GM20000 (cell line): Measurements from ENCODE around the gene COL12A1.

Experiments used
- DNase-seq: peaks from one replicate; pipeline ENCODE4 v3.0.0; 2012; ENCODE audit warnings: low spot score
- CTCF ChIP-seq: IDR thresholded peaks from 2 replicates; pipeline ENCODE4 v1.5.1; 2012; ENCODE audit warnings: mild to moderate bottlenecking, control low read depth; ENCODE audit errors: extremely low read depth, missing control alignments

The COL12A1 gene

GRCh38 chr6:75205776-75206575 lies at the start of gene COL12A1:
Gene COL12A1, minus strand, starts transcription at chr6:75206053. Its CDS starts 3,261 bp downstream, at chr6:75202792.
- TF ChIP-seq CTCF = no peak
- DNase-seq = peak; percentile 20

DNA sequence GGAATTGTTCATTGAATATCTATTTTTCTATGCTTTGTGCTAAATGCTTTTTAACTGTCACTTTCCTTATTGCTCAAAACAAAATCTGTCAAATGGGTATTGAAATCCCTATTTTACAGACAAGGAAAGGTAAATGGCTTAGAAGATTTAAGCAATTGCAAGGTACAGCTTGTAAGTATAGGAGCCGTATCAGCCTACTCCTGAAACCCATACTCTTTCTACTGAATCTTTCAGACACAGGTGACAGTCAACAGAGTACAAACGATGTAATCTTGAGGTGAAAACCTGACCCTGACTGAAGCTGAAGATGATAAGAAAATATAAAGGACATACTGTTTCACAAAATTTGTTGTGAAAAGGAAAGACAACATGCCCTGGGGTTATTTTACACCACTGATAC lies 44.7 kb upstream of the COL12A1 start:
- no peak for TF ChIP-seq CTCF
- DNase-seq = no peak

DNA sequence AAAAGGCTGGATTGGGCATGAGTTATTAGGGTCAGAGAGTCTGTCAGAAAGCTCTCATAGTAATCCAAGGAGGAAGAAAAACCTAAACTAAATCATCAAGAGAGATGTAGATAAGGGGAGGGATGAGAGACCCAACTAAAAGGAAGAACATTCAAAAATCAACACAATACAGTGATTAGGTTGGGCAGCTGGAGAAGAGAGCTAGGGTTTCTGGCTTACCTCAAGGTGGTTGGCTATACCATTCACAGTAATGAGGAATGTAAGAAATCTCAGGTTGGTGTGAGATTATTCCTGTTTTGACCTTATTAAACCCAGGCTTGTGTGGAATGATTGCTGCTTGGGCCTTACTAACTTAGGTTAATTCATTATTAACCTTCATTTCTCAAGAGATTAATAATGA lies 44.0 kb upstream of the COL12A1 start:
- DNase-seq = no peak
- TF ChIP-seq CTCF = no peak

DNA sequence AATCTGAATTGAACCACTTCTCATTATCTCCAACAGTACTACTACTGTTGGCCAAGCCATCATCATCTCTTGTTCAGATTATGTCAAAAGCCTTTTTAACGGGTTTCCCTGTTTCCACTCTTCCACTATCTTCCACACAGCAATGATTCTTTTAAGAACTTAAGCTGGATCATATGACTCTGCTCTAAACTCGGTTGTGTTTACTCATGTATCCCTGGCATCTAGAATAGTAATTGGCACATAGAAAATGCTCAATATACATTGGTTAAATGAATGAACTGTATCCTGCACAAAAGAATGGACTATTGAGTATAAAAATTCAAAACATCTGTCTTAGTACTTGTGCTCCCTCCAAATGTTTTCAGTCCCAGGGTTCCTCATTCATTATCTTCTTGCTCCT lies 40.5 kb upstream of the COL12A1 start:
- TF ChIP-seq CTCF = no peak
- no peak for DNase-seq

- no peak for TF ChIP-seq CTCF
- no peak for DNase-seq
These were observed 38.3 kb upstream of the COL12A1 start for GRCh38 chr6:75244063-75244584.

DNA sequence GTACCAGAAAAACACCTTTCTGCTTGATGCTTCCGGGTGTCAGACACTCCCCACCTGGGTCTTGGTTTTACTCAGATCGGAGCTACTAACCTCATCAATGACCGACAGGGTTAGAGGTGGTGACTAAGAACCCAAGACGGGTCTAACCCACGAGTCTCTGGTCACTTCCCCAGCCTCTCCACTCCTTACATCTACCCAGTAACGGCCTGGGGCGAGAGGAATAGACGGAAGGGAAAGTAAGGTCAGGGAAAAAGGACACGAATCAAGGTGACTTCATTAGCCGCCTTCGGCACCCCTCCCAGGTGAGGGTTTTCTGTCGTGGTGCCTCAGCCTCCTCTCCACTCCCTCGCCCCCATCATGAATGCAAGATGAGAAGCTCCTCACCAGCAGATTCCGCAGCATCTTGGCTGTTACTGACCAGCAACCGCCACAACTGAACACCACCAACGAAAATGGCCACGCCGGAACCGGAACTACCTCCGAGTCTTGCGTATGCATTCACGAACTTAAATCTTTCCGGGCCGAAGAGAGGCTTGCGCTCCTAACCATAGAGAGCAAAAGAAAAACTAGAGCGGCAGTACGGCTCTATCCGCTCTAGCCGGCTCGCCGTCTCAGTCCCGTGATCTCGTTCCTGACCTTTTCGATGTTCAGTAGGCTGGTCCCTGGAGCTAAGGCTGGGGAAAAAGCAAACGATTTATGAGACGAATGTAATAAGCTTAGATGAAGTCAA lies 37.6 kb upstream of the COL12A1 start, which contains the start of gene COX7A2:
Gene COX7A2 (minus strand): TSS at position 469 of the 730 bp plus-strand sequence. CDS start 67 bp downstream, at position 402.
- peak; percentile 82 for DNase-seq
- no peak for TF ChIP-seq CTCF

DNA sequence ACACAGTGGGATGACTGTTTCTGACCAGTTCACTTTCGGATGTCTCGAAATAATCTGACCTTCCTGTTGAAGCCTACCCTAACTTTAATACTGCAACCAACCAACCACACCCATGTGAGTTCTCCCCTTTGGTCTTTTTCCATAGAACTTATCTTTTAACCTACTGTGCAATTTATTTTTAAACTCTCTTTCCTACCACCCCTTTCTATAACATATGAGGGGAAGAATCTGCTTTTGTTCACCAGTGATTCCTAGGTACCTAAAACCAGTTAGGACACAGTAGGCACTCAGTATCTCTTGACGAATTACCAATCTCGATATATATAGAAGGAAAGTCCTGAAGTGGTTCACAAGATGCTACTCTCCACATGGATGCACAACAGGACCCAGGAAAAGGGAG lies 30.8 kb upstream of the COL12A1 start:
- TF ChIP-seq CTCF = no peak
- no peak for DNase-seq
